IMR-90 (cell line): ENCODE results near the gene BCAS2. TPM values are rescaled to one million over a fixed set of nuclear protein-coding genes. Genes with fewer than 3 reads are reported as not detected.

Source experiments
- ATAC-seq: fragments of 200-7000 bp; cut with Tn5 transposase; 2 replicates; pipeline ENCODE4 v1.9.1; 2020; ENCODE audit warnings: low read depth, mild to moderate bottlenecking, moderate library complexity
- BruUV-seq: library from RNA; stranded (reverse); fragments of 400-500 nt; replicated peaks from 2 replicates; lab custom pipeline; 2021; lab: Mats Ljungman, UMichigan
- CTCF ChIA-PET: fragments of 300-600 bp; formaldehyde crosslinking; extraction: SDS; loops from one replicate; lab custom pipeline; 2021; ENCODE audit warnings: antibody characterized with exemption; lab: Yijun Ruan, JAX
- POLR2A ChIA-PET: fragments of 300-600 bp; sonication (Branson Sonifier 250); formaldehyde crosslinking; loops from one replicate; lab custom pipeline; 2022; ENCODE audit warnings: antibody characterized with exemption; ENCODE audit not compliant: unreplicated experiment; lab: Charles Lee
- DNase-seq: peaks from one replicate; pipeline ENCODE4 v3.0.0; 2013
- H2AFZ ChIP-seq: replicated peaks from 2 replicates; pipeline ENCODE3; 2013; ENCODE audit warnings: low read length, mild to moderate bottlenecking; ENCODE audit not compliant: poor library complexity
- H2AK5ac ChIP-seq: 2 replicates; pipeline ENCODE4 v1.6.1; 2013; ENCODE audit warnings: low read depth, low read length, inconsistent platforms
- H2AK9ac ChIP-seq: replicated peaks from 2 replicates; pipeline ENCODE3; 2013; ENCODE audit warnings: mild to moderate bottlenecking, low read depth, low read length, moderate library complexity; ENCODE audit not compliant: poor library complexity
- H2BK120ac ChIP-seq: 2 replicates; pipeline ENCODE4 v1.6.1; 2013; ENCODE audit warnings: low read depth, low read length, inconsistent platforms
- H2BK15ac ChIP-seq: 3 replicates; pipeline ENCODE4 v1.6.1; 2013; ENCODE audit warnings: low read depth, low read length, inconsistent platforms
- H2BK20ac ChIP-seq: 2 replicates; pipeline ENCODE4 v1.6.1; 2013; ENCODE audit warnings: low read depth, mild to moderate bottlenecking, inconsistent platforms, low read length, moderate library complexity
- H2BK5ac ChIP-seq: 2 replicates; pipeline ENCODE4 v1.6.1; 2013; ENCODE audit warnings: mild to moderate bottlenecking, low read depth, low read length, inconsistent platforms; ENCODE audit not compliant: poor library complexity, severe bottlenecking
- H3K14ac ChIP-seq: replicated peaks from 2 replicates; pipeline ENCODE4 v1.6.1; 2013; ENCODE audit warnings: low read depth, low read length, inconsistent platforms
- H3K18ac ChIP-seq: 2 replicates; pipeline ENCODE4 v1.6.1; 2013; ENCODE audit warnings: low read depth, low read length, control low read depth
- H3K23ac ChIP-seq: 2 replicates; pipeline ENCODE4 v1.6.1; 2013; ENCODE audit warnings: low read depth, low read length, inconsistent platforms
- H3K27ac ChIP-seq: 2 replicates; pipeline ENCODE4 v1.5.1; 2013; ENCODE audit warnings: mild to moderate bottlenecking, control low read depth, low read length; ENCODE audit not compliant: insufficient read depth
- H3K27me3 ChIP-seq: 2 replicates; pipeline ENCODE4 v1.6.1; 2013; ENCODE audit warnings: low read length; ENCODE audit not compliant: control insufficient read depth, insufficient read depth
- H3K36me3 ChIP-seq: 2 replicates; pipeline ENCODE4 v1.6.1; 2013; ENCODE audit warnings: low read length, mixed read lengths; ENCODE audit not compliant: control insufficient read depth, insufficient read depth
- H3K4ac ChIP-seq: 2 replicates; pipeline ENCODE4 v1.6.1; 2013; ENCODE audit warnings: low read depth, low read length, inconsistent platforms
- H3K4me1 ChIP-seq: 2 replicates; pipeline ENCODE4 v1.6.1; 2013; ENCODE audit warnings: low read length, mixed read lengths; ENCODE audit not compliant: control insufficient read depth, insufficient read depth
- H3K4me2 ChIP-seq: 2 replicates; pipeline ENCODE4 v1.6.1; 2013; ENCODE audit warnings: low read depth, mild to moderate bottlenecking, control low read depth, low read length, moderate library complexity
- H3K4me3 ChIP-seq: 2 replicates; pipeline ENCODE4 v1.5.1; 2013; ENCODE audit warnings: low read depth, mild to moderate bottlenecking, control low read depth, low read length, moderate library complexity; ENCODE audit not compliant: insufficient read depth
- H3K56ac ChIP-seq: 2 replicates; pipeline ENCODE4 v1.6.1; 2013; ENCODE audit warnings: low read length, inconsistent platforms; ENCODE audit not compliant: insufficient read depth; ENCODE audit errors: extremely low read depth
- H3K79me1 ChIP-seq, 2 experiments: 2 replicates each; pipeline ENCODE4 v1.6.1; 2013; ENCODE audit warnings: low read length in 2 of 2, inconsistent platforms in 1 of 2, low read depth in 1 of 2
- H3K9ac ChIP-seq: 2 replicates; pipeline ENCODE4 v1.6.1; 2013; ENCODE audit warnings: low read depth, low read length, control low read depth
- H3K9me1 ChIP-seq: 2 replicates; pipeline ENCODE4 v1.6.1; 2013; ENCODE audit warnings: low read length, inconsistent platforms; ENCODE audit not compliant: insufficient read depth
- H3K9me3 ChIP-seq: 2 replicates; pipeline ENCODE4 v1.6.1; 2013; ENCODE audit warnings: low read length; ENCODE audit not compliant: control insufficient read depth, insufficient read depth
- H4K20me1 ChIP-seq: 2 replicates; pipeline ENCODE4 v1.6.1; 2013; ENCODE audit warnings: low read length, inconsistent platforms; ENCODE audit not compliant: insufficient read depth
- H4K5ac ChIP-seq: 2 replicates; pipeline ENCODE4 v1.6.1; 2013; ENCODE audit warnings: mild to moderate bottlenecking, low read depth, low read length, control low read depth
- H4K8ac ChIP-seq, 2 experiments: 2 replicates each; pipeline ENCODE4 v1.6.1; 2013; ENCODE audit warnings: low read depth in 2 of 2, low read length in 2 of 2, control low read depth in 1 of 2, inconsistent platforms in 1 of 2
- H4K91ac ChIP-seq: 2 replicates; pipeline ENCODE4 v1.6.1; 2013; ENCODE audit warnings: low read depth, low read length, inconsistent platforms; ENCODE audit not compliant: insufficient read depth
- BHLHE40 ChIP-seq: fragments of 150-350 bp; IDR thresholded peaks from 2 replicates; pipeline ENCODE4 v1.6.1; 2016; ENCODE audit warnings: mild to moderate bottlenecking, low read depth, low read length
- CEBPB ChIP-seq: IDR thresholded peaks from 2 replicates; pipeline ENCODE4 v1.6.1; 2012; ENCODE audit warnings: low read depth, low read length, improper control_type of control experiment
- CHD1 ChIP-seq: IDR thresholded peaks from 2 replicates; pipeline ENCODE4 v1.6.1; 2012; ENCODE audit warnings: low read depth, low read length, improper control_type of control experiment
- MAFK ChIP-seq: IDR thresholded peaks from 2 replicates; pipeline ENCODE4 v1.6.1; 2012; ENCODE audit warnings: low read depth, low read length, improper control_type of control experiment
- MAZ ChIP-seq: IDR thresholded peaks from 2 replicates; pipeline ENCODE4 v1.6.1; 2012; ENCODE audit warnings: low read depth, mild to moderate bottlenecking, low read length, improper control_type of control experiment, moderate library complexity, borderline replicate concordance
- NFE2L2 ChIP-seq: fragments of 150-350 bp; IDR thresholded peaks from 2 replicates; pipeline ENCODE4 v1.6.1; 2016; ENCODE audit warnings: low read depth, mild to moderate bottlenecking, low read length
- POLR2A ChIP-seq: IDR thresholded peaks from 2 replicates; pipeline ENCODE4 v1.6.1; 2012; ENCODE audit warnings: mild to moderate bottlenecking, low read depth, low read length
- RAD21 ChIP-seq: IDR thresholded peaks from 2 replicates; pipeline ENCODE4 v1.6.1; 2012; ENCODE audit warnings: low read length, improper control_type of control experiment
- RCOR1 ChIP-seq: IDR thresholded peaks from 2 replicates; pipeline ENCODE4 v1.6.1; 2012; ENCODE audit warnings: mild to moderate bottlenecking, low read length, improper control_type of control experiment; ENCODE audit not compliant: insufficient replicate concordance
- RFX5 ChIP-seq: IDR thresholded peaks from 2 replicates; pipeline ENCODE4 v1.8.0; 2012; ENCODE audit warnings: low read depth, mild to moderate bottlenecking, low read length, moderate library complexity
- SMC3 ChIP-seq: fragments of 150-350 bp; IDR thresholded peaks from 2 replicates; pipeline ENCODE4 v1.6.1; 2016; ENCODE audit warnings: low read depth, mild to moderate bottlenecking, antibody characterized with exemption, low read length, moderate library complexity
- USF2 ChIP-seq: fragments of 150-350 bp; IDR thresholded peaks from 2 replicates; pipeline ENCODE4 v1.6.1; 2017; ENCODE audit warnings: mild to moderate bottlenecking, antibody characterized with exemption, low read length, low read depth
- WGBS, 2 experiments: methylation state at CpG; one replicate each; pipeline versions ENCODE4 v1.1.5 to v1.1.7; 2013; ENCODE audit warnings: missing lambda C conversion rate in 2 of 2; ENCODE audit not compliant: insufficient read length in 1 of 2; ENCODE audit errors: extremely low coverage in 2 of 2; 5-methylcytosine and 5-hydroxymethylcytosine counted together
- dilution Hi-C: fragments of 300-500 bp; cut with HindIII; formaldehyde crosslinking; loops from one replicate; pipeline ENCODE4 v1.14.3; 2018; ENCODE audit warnings: low sequenced_read_pairs; ENCODE audit not compliant: unreplicated experiment
- in situ Hi-C: fragments of 300-500 bp; cut with MboI; formaldehyde crosslinking; loops from 3 replicates; pipeline ENCODE4 v1.14.3; 2019; ENCODE audit warnings: low sequenced_read_pairs, inconsistent platforms, mixed read lengths
- intact Hi-C: fragments of 100-400 bp; cut with micrococcal nuclease; formaldehyde crosslinking; loops from 2 replicates; pipeline ENCODE4 v1.10.0; 2022
- polyA plus RNA-seq, 3 experiments: library from polyadenylated mRNA; depleted of rRNA; stranded (reverse); fragments of >200 nt; gene quantifications; 2 replicates each; pipeline ENCODE4 v1.2.3, GENCODE V29; 2012; ENCODE audit warnings: low replicate concordance in 1 of 3
- total RNA-seq: library from RNA; depleted of rRNA; stranded (reverse); fragments of >200 nt; gene quantifications from 2 replicates; pipeline ENCODE4 v1.2.3, GENCODE V29; 2012
- TF ChIP-seq, protein P1 (sequence below): conservative IDR thresholded peaks from 2 replicates; pipeline ENCODE4 v1.5.1; 2012; ENCODE audit warnings: mild to moderate bottlenecking, low read depth, low read length, improper control_type of control experiment
- TF ChIP-seq, protein P2 (sequence below): fragments of 150-350 bp; IDR thresholded peaks from 2 replicates; pipeline ENCODE4 v1.6.1; 2016; ENCODE audit warnings: low read depth, mild to moderate bottlenecking, low read length, moderate library complexity, borderline replicate concordance

Gene BCAS2
- total and polyA plus RNA-seq, 2 of the 4 experiments (the other 2 are of a cell fraction), result 15.4 to 23.1 TPM

DNA sequence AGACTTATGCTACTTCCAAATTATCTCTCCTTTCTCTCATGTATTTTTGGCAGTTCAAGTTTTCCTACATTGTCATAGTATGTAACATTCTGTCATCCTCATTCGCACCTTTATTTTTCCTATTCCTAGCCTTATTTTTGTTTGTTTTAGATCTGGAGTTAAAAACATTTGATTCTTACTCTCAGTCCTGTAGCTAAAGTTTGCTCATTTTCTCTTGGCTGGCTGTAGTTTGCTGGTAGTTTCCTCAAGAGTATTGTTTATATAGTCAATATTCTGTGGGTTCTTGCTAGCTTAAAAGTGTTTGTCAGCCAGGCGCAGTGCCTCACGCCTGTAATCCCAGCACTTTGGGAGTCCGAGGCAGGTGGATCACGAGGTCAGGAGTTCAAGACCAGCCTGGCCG is 40.6 kb downstream of the BCAS2 start:
- no peak overlapping the region for H2AFZ ChIP-seq
- H3K36me3 ChIP-seq, result no peaks in the 10 kb centered on the region
- no peak overlapping the region for H2BK20ac ChIP-seq
- H4K8ac ChIP-seq, result no peak overlapping the region
- 20% methylated on average over 1 of the region's 6 CpGs; no CpG with 5 or more reads in 1 of the 2 experiments for WGBS, 2 experiments
- no peaks in the 10 kb centered on the region for H4K20me1 ChIP-seq
- H3K9me3 ChIP-seq, result no peaks in the 10 kb centered on the region
- H3K18ac ChIP-seq, result no peak overlapping the region
- no peak overlapping the region for H2BK120ac ChIP-seq
- no peak overlapping the region for H3K56ac ChIP-seq
- ATAC-seq (no peak), DNase-seq (no peak)
- no peak overlapping the region for H2AK9ac ChIP-seq
- H3K9ac ChIP-seq, result no peak overlapping the region
- CTCF ChIA-PET, result interaction anchor here (0.8 kb wide), 1 partner anchor 14 kb away, joined by 3 read pairs; no protein-coding TSS in a partner anchor
- H3K23ac ChIP-seq, result no peak overlapping the region
- H3K4ac ChIP-seq, result no peak overlapping the region
- TF ChIP-seq MAZ (no peak), MAFK (no peak), RCOR1 (no peak), POLR2A (no peak), NFE2L2 (no peak), SMC3 (no peak), RAD21 (no peak), CHD1 (no peak), CEBPB (no peak), USF2 (no peak), BHLHE40 (no peak), RFX5 (no peak)
- TF ChIP-seq, protein P1, sequence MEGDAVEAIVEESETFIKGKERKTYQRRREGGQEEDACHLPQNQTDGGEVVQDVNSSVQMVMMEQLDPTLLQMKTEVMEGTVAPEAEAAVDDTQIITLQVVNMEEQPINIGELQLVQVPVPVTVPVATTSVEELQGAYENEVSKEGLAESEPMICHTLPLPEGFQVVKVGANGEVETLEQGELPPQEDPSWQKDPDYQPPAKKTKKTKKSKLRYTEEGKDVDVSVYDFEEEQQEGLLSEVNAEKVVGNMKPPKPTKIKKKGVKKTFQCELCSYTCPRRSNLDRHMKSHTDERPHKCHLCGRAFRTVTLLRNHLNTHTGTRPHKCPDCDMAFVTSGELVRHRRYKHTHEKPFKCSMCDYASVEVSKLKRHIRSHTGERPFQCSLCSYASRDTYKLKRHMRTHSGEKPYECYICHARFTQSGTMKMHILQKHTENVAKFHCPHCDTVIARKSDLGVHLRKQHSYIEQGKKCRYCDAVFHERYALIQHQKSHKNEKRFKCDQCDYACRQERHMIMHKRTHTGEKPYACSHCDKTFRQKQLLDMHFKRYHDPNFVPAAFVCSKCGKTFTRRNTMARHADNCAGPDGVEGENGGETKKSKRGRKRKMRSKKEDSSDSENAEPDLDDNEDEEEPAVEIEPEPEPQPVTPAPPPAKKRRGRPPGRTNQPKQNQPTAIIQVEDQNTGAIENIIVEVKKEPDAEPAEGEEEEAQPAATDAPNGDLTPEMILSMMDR, result no peak
- TF ChIP-seq, protein P2, sequence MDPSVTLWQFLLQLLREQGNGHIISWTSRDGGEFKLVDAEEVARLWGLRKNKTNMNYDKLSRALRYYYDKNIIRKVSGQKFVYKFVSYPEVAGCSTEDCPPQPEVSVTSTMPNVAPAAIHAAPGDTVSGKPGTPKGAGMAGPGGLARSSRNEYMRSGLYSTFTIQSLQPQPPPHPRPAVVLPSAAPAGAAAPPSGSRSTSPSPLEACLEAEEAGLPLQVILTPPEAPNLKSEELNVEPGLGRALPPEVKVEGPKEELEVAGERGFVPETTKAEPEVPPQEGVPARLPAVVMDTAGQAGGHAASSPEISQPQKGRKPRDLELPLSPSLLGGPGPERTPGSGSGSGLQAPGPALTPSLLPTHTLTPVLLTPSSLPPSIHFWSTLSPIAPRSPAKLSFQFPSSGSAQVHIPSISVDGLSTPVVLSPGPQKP, result no peak
- dilution Hi-C loops, result no loop called here
- H4K91ac ChIP-seq, result no peak overlapping the region
- no peak overlapping the region for H3K27ac ChIP-seq
- no TSS peak for BruUV-seq
- no peak overlapping the region for H4K5ac ChIP-seq
- no peak overlapping the region for H3K14ac ChIP-seq
- peaks cover 3% of the 10 kb centered on the region; the same call in 1 of the 2 replicates for H3K27me3 ChIP-seq
- H3K4me1 ChIP-seq, result no peaks in the 10 kb centered on the region
- H3K9me1 ChIP-seq, result no peaks in the 10 kb centered on the region; the same call in 1 of the 2 replicates
- POLR2A ChIA-PET, result no interaction called here
- H3K79me1 ChIP-seq, result no peaks in the 10 kb centered on the region
- no peak overlapping the region for H2AK5ac ChIP-seq
- no peak overlapping the region for H2BK15ac ChIP-seq
- H2BK5ac ChIP-seq, result no peak overlapping the region
- H3K4me2 ChIP-seq, result no peak overlapping the region
- intact Hi-C loops, result no loop called here
- H3K4me3 ChIP-seq, result no peak overlapping the region
- in situ Hi-C loops, result no loop called here
